ENCODE data around the gene RARA. TPM values are rescaled to one million over a fixed set of nuclear protein-coding genes. Genes with fewer than 3 reads are reported as not detected.
A peak's percentile ranks its signal among the peaks of the same experiment; 100 is the strongest.

RARA gene
- total RNA-seq, 1 experiment from 2014 or later, result 12.2 TPM

- peaks cover 7% of the 10 kb centered on the region for H3K36me3 Mint-ChIP-seq (ENCODE audit: insufficient read depth, unreplicated experiment)
- CTCF ChIA-PET, result interaction anchor here (0.6 to 1.6 kb wide), 14 partner anchors 10 to 205 kb away, joined by 3 to 6 read pairs (median 4); no protein-coding TSS in a partner anchor
- BruUV-seq (replicated peaks), result TSS peak; percentile 64
These were observed 9.2 kb downstream of the RARA start for GRCh38 chr17:40317880-40318829.

GRCh38 chr17:40318830-40319391, 9.9 kb downstream of the RARA start:
- peaks cover 86% of the 10 kb centered on the region for H3K4me1 Mint-ChIP-seq (ENCODE audit: insufficient read depth, unreplicated experiment)
- no TSS peak for BruUV-seq (replicated peaks)
- intact Hi-C loops (cut with micrococcal nuclease), result no loop called here
- CTCF ChIA-PET, result interaction anchor here (0.6 to 1.0 kb wide), 8 partner anchors 9 to 305 kb away, joined by 3 to 7 read pairs (median 3); no protein-coding TSS in a partner anchor
- peaks cover 7% of the 10 kb centered on the region for H3K36me3 Mint-ChIP-seq (ENCODE audit: insufficient read depth, unreplicated experiment)
- no peak for DNase-seq (ENCODE audit: unreplicated experiment)
- POLR2A ChIA-PET, result interaction anchor here (0.5 to 2.8 kb wide), 7 partner anchors 9 to 162 kb away, joined by 3 to 11 read pairs (median 3); no protein-coding TSS in a partner anchor
- H3K4me3 Mint-ChIP-seq (ENCODE audit: unreplicated experiment), result peak overlapping the region; percentile 81
- peak overlapping the region; percentile 32 for H3K27ac Mint-ChIP-seq (ENCODE audit: low read depth, unreplicated experiment)
- TF ChIP-seq CTCF (IDR thresholded peaks at IDR 0.05; ENCODE audit: unreplicated experiment), result no peak
- H3K9me3 Mint-ChIP-seq (ENCODE audit: unreplicated experiment), result no peaks in the 10 kb centered on the region
- no peaks in the 10 kb centered on the region for H3K27me3 Mint-ChIP-seq (ENCODE audit: insufficient read depth, unreplicated experiment)

More at GRCh38 chr17:40317880-40318829, 9.2 kb downstream of the RARA start:
- POLR2A ChIA-PET, result interaction anchor here (0.6 to 4.3 kb wide), 12 partner anchors 9 to 218 kb away, joined by 3 to 24 read pairs (median 4); partner anchors contain the start of gene NR1D1
- H3K4me1 Mint-ChIP-seq (ENCODE audit: insufficient read depth, unreplicated experiment), result peaks cover 86% of the 10 kb centered on the region
- peak overlapping the region; percentile 81 for H3K4me3 Mint-ChIP-seq (ENCODE audit: unreplicated experiment)
- peak overlapping the region; percentile 32 for H3K27ac Mint-ChIP-seq (ENCODE audit: low read depth, unreplicated experiment)
- peak; percentile 97 for DNase-seq (ENCODE audit: unreplicated experiment)
- intact Hi-C loops (cut with micrococcal nuclease), result no loop called here
- TF ChIP-seq CTCF (IDR thresholded peaks at IDR 0.05; ENCODE audit: unreplicated experiment), result no peak
- H3K27me3 Mint-ChIP-seq (ENCODE audit: insufficient read depth, unreplicated experiment), result no peaks in the 10 kb centered on the region
- H3K9me3 Mint-ChIP-seq (ENCODE audit: unreplicated experiment), result no peaks in the 10 kb centered on the region

- Mint-ChIP-seq H3K4me1 (ENCODE audit: insufficient read depth, unreplicated experiment) (peaks cover 76% of the 10 kb centered on the region), H3K4me3 (ENCODE audit: unreplicated experiment) (peak overlapping the region; percentile 81), H3K9me3 (ENCODE audit: unreplicated experiment) (no peaks in the 10 kb centered on the region), H3K27ac (ENCODE audit: low read depth, unreplicated experiment) (no peak overlapping the region), H3K27me3 (ENCODE audit: insufficient read depth, unreplicated experiment) (no peaks in the 10 kb centered on the region), H3K36me3 (ENCODE audit: insufficient read depth, unreplicated experiment) (peaks cover 5% of the 10 kb centered on the region)
- no TSS peak for BruUV-seq (replicated peaks)
- ChIA-PET CTCF (interaction anchor here (0.6 to 1.1 kb wide), 6 partner anchors 8 to 95 kb away, joined by 3 to 7 read pairs (median 3); no protein-coding TSS in a partner anchor), POLR2A (interaction anchor here (0.8 to 2.8 kb wide), 4 partner anchors 11 to 22 kb away, joined by 3 to 11 read pairs (median 4); no protein-coding TSS in a partner anchor)
- intact Hi-C loops (cut with micrococcal nuclease), result no loop called here
- TF ChIP-seq CTCF (IDR thresholded peaks at IDR 0.05; ENCODE audit: unreplicated experiment), result no peak
- DNase-seq (ENCODE audit: unreplicated experiment), result no peak
These were observed 10.9 kb downstream of the RARA start for GRCh38 chr17:40319651-40320540.

Data from MCF 10A (cell line).